ENCODE data around the gene USP47. TPM values are rescaled to one million over a fixed set of nuclear protein-coding genes. Genes with fewer than 3 reads are reported as not detected.
"Not testable (repeated sequence)": the region's sequence is repeated elsewhere in the genome, so short reads cannot be mapped to it uniquely, and the experiment has no call there.

USP47 gene
- total RNA-seq, 1 experiment from 2014 or later, result 47.8 TPM

GRCh38 chr11:11827272-11827671, 14.5 kb upstream of the USP47 start:
- DNase-seq (ENCODE audit: low read depth), result no peak

DNA sequence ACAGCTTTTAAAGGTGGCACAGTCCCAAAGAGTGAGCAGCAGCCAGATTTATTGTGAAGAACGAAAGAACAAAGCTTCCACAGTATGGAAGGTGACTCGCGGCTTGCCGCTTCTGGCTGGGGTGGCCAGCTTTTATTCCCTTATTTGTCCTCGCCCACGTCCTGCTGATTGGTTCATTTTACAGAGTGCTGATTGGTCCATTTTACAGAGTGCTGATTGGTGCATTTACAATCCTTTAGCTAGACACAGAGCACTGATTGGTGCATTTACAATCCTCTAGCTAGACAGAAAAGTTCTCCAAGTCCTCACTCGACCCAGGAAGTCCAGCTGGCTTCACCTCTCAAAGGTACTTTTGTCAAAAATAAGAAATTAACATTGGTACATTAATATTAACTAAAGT, 10.4 kb upstream of the USP47 start:
- DNase-seq (ENCODE audit: low read depth), result not testable (repeated sequence)

DNA sequence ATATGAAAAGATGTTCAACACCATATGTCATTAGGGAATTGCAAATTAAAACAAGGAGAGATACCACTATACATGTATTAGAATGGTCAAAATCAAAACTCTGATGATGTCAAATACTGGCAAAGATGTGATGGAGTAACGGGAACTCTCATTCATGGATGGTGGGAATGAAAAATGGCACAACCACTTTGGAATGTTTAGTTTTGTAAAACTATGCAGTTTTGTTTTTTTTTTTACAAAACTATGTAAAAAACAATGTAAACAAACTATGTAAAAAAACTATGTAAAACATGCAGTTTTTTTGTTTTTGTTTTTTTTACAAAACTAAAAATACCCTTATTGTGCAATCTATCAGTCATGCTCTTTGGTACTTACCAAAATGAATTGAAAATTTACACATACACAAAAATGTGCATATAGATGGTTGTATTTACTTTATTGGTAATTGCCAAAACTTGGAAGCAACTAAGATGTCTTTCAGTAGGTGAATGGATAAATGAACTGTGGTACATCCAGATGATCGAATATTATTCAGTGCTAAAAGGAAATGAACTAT, 5.0 kb upstream of the USP47 start:
- DNase-seq (ENCODE audit: low read depth), result peak; percentile 25

GRCh38 chr11:11839718-11840117, 2.1 kb upstream of the USP47 start:
- DNase-seq (ENCODE audit: low read depth), result no peak

DNA sequence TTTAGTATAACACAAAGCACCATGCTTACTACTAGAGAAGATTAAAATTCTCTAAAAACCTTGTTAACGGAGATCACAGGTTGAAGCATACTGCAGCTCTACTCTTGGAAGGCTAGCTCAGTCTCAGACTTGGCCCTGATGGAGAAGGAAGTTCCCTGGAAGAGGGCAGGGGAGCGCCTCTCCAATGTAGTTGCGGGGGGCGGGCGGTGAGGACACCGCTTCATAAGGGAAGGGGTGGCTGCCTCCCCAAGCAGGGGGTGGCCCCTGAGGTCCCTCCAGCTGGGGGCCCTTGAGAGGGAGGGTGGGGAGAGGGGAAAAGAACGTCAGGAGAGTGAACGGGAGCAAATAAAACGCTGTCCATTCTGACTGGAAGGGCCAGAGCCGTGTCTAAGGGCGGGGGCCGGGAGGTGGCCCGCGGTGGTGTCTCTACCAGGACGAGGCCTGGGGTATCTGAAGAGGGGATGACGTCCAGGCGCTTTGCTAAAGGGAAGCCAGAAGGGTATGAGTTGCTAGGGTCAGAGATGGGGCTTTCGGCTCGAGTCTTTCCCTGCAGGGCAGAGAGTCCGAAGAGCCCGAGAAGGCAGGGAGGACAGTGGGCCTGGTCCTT, 553 bp upstream of the USP47 start:
- DNase-seq (ENCODE audit: low read depth), result no peak

- peak; percentile 84 for DNase-seq (ENCODE audit: low read depth)
These were observed 743 bp downstream of the USP47 start for GRCh38 chr11:11842421-11843008.

- peak; percentile 67 for DNase-seq (ENCODE audit: low read depth)
These were observed 1.4 kb downstream of the USP47 start for GRCh38 chr11:11843211-11843621.

DNA sequence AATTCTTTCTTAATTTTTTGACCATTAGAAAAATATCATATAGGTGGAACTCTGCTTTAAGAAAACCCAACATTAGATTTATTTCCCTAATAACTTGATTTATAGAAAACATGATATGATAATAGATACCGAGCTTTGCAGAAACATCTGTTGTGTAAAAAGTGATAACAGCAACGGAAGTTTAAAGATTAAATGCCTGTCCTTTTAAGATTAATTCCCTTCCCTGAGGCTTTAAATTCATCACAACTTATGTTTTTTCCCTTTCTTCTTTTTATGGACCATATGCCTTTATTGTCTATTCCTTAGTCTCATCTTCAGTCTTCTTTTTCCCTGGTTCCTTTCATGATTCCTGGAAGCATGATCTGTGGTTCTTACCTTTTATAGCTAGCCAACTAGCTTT, 1.9 kb downstream of the USP47 start:
- no peak for DNase-seq (ENCODE audit: low read depth)

GRCh38 chr11:11844272-11844671, 2.5 kb downstream of the USP47 start:
- DNase-seq (ENCODE audit: low read depth), result no peak

GRCh38 chr11:11845071-11845470, 3.3 kb downstream of the USP47 start:
- no peak for DNase-seq (ENCODE audit: low read depth)

DNA sequence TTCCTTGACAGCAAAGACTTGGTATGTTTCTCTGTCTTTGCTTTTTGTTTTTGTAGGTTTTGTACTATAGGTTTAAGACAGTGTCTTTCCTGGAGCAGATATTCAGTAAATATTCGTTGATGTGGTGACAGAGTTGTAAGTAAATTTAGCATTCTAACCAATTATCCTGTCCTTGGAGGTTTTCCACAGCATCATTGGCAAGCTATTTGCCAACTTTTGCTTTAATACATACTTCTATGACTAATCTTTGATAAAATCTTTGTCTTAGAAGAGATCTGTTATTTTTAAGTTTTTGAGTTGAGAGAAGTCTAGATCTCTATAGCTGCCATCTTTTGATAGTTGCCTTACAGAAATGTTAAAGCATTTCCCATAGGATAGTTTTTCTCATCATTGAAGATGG, 3.8 kb downstream of the USP47 start:
- DNase-seq (ENCODE audit: low read depth), result no peak

DNA sequence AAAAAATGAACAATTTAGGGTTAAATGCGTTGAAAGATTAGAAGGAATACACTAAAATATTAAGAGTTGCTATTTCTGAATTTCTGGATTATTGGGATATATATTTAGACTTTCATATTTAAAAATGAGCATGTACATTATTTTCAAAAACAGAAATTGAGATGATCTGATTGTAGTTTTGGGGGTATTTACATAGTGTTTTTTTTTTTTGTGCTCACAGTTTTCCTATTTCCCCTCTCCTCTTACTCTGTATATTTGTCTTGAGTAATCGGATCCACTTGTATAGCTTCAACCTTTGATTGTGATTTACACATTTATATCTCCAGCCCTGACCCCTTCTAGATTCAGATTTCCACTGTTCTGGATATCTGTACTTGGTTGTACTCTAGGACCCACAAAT, 5.3 kb downstream of the USP47 start:
- no peak for DNase-seq (ENCODE audit: low read depth)

DNA sequence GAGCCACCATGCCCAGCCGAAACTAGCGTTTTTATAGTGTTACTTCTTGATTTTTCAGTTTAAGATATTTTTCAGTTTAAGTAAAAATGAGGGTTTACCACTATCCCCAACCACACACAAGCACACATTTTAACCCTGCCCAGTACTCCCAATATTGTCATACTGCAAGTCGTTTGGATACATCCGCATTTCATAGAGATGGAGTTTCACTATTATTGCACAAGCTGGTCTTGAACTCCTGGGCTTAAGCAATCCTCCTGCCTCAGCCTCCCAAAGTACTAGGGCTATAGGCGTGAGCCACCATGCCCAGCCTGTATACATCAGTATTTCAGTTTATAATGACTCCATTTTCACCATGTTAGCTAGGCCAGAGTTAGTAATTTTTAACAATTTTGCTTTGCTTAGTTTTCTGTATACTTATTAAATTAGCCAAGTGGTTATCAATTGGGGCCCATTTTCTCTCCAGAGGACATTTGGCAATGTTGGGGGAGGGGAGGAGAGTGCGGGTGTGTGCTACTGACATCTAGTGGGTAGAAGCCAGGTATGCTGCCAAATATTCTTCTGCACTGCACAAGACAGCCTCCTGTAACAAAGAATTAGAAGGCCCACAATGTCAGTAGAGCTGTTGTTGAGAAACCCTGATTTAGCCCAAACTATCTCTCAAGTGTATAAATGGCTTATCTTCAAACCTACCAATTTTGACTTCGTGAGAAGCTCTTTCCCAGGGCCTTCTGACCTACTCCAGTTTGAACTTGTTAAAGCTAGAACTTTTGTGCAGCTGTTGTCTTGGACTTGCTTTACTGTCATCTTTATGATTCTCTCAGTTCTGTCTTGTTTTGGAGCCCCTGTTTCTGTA, 7.3 kb downstream of the USP47 start:
- DNase-seq (ENCODE audit: low read depth), result peak; percentile 78

DNA sequence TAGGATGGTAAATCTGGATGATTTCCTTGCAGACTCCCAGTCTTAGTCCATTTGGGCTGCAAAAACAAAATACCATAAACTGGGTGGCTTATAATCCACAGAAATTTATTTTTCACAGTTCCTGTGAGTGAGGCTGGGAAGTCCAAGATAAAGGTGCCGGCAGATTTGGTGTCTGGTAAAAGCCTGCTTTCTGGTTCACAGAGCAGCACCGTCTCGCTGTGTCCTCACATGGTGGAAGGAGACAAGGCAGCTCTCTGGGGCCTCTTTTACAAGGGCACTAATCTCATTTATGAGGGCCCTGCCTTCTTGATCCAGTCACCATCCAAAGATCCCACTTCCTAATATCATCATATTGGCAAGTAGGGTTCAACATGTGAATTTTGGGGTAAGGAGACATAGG, 8.9 kb downstream of the USP47 start:
- DNase-seq (ENCODE audit: low read depth), result no peak

- DNase-seq (ENCODE audit: low read depth), result peak; percentile 69
These were observed 14.9 kb downstream of the USP47 start for GRCh38 chr11:11856638-11857037.

DNA sequence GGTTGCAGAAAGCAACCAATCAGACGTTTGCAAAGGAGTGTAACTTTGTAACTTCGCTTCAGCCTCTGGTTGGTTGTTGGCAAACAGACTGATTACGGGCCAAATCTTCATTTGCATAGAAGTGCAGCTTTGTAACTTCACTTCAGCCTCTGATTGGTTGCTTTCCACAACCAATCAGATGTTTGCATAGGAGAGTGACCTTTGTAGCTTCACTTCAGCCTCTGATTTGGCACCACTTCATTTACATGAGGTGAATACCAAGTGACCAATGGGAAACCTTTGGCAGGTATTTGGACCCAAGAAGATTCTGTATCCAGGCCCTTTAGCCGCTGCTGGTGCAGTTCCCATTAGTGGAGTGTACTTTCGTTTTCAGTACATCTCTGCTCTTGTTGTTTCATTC, 16.0 kb downstream of the USP47 start:
- no peak for DNase-seq (ENCODE audit: low read depth)

GRCh38 chr11:11858676-11859075, 16.9 kb downstream of the USP47 start:
- DNase-seq (ENCODE audit: low read depth), result no peak

- DNase-seq (ENCODE audit: low read depth), result peak; percentile 21
These were observed 18.6 kb downstream of the USP47 start for GRCh38 chr11:11860103-11860979.

- DNase-seq (ENCODE audit: low read depth), result no peak
These were observed 21.2 kb downstream of the USP47 start for GRCh38 chr11:11862999-11863398.

DNA sequence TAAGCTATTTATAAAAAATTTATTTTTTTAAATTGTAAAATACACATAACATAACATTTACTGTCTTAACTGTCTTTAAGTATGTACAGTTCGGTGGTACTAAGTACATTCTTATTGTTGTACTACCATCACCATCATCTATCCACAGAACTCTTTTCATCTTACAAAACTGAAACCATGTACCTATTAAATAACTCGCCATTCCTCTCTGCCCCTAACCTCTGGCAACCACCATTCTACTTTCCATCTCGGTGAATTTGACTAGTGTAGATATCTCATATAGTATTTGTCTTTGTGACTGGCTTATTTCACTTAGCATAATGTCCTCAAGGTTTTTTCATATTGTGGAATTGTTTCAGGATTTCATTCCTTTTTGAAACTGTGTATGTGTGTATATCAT, 22.6 kb downstream of the USP47 start:
- no peak for DNase-seq (ENCODE audit: low read depth)

- no peak for DNase-seq (ENCODE audit: low read depth)
These were observed 23.0 kb downstream of the USP47 start for GRCh38 chr11:11864803-11865202.

DNA sequence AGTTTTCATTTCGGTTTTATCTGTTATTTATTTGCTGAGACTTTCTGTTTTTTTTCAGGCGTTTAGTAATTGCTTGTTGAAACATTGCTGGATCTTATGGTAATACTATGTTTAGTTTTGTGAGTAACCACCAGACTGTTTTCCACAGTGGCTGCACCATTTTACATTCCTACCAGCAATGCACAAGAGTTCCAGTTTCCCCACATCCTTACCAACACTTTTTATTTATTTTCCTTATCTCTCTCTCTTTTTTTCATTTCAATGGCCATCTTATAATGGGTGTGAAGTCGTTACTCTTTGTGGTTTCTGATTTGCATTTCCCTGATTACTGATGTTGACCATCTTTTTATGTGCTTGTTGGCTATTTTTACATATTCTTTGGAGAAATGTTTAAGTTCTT, 23.7 kb downstream of the USP47 start:
- no peak for DNase-seq (ENCODE audit: low read depth)
